IPS DF 19.7 (cell line): ENCODE results near the gene CLMN.

Experiments used
- DNase-seq: peaks from one replicate; pipeline ENCODE4 v3.0.0-alpha.2; 2013; ENCODE audit warnings: low read depth, low spot score

CLMN gene, protein sequence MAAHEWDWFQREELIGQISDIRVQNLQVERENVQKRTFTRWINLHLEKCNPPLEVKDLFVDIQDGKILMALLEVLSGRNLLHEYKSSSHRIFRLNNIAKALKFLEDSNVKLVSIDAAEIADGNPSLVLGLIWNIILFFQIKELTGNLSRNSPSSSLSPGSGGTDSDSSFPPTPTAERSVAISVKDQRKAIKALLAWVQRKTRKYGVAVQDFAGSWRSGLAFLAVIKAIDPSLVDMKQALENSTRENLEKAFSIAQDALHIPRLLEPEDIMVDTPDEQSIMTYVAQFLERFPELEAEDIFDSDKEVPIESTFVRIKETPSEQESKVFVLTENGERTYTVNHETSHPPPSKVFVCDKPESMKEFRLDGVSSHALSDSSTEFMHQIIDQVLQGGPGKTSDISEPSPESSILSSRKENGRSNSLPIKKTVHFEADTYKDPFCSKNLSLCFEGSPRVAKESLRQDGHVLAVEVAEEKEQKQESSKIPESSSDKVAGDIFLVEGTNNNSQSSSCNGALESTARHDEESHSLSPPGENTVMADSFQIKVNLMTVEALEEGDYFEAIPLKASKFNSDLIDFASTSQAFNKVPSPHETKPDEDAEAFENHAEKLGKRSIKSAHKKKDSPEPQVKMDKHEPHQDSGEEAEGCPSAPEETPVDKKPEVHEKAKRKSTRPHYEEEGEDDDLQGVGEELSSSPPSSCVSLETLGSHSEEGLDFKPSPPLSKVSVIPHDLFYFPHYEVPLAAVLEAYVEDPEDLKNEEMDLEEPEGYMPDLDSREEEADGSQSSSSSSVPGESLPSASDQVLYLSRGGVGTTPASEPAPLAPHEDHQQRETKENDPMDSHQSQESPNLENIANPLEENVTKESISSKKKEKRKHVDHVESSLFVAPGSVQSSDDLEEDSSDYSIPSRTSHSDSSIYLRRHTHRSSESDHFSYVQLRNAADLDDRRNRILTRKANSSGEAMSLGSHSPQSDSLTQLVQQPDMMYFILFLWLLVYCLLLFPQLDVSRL

GRCh38 chr14:95319312-95320077 is at the start of gene CLMN:
CLMN (minus strand) TSS chr14:95319908; CDS start chr14:95319792, 116 bp downstream.
- no peak for DNase-seq

- DNase-seq, result no peak
Measured at GRCh38 chr14:95365401-95365800, 45.7 kb upstream of the CLMN start.

DNA sequence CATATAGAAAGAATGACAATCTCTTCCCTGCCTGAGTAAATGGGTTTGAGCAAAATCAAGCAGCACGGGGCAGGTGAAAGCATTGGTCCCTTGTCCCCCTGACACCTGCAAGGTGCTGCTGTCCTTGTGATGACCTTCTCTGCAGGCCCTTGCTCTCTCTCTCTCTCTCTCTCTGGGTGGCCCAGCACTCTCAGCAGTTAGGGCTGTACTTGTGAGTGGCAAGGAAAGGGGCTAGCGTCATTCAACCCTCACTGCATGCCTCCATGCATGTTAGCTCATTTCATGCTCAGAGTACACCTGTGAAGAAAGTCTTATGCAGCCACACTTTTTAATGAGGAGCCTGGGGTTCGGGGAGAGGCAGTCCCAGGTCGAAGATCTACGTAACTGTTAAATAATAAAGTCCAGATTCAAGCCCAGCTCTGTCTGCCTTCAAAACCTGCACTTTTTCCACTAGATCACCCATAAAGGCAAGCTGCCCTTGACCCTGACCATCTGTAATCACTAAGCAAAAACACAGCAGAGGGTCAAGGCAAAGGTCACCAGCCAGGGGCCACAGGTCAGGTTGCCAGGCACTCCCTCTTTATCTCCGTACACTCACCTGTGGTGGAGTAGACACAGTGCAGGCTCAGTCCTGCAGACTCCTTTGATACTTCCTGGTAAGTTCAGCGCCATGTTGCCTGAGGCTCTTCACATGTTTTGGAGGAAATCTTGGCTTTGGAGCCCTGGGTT is 44.9 kb upstream of the CLMN start:
- no peak for DNase-seq

GRCh38 chr14:95363468-95363954 is 43.8 kb upstream of the CLMN start:
- DNase-seq, result no peak

GRCh38 chr14:95362138-95362494 is 42.4 kb upstream of the CLMN start:
- DNase-seq, result no peak

DNA sequence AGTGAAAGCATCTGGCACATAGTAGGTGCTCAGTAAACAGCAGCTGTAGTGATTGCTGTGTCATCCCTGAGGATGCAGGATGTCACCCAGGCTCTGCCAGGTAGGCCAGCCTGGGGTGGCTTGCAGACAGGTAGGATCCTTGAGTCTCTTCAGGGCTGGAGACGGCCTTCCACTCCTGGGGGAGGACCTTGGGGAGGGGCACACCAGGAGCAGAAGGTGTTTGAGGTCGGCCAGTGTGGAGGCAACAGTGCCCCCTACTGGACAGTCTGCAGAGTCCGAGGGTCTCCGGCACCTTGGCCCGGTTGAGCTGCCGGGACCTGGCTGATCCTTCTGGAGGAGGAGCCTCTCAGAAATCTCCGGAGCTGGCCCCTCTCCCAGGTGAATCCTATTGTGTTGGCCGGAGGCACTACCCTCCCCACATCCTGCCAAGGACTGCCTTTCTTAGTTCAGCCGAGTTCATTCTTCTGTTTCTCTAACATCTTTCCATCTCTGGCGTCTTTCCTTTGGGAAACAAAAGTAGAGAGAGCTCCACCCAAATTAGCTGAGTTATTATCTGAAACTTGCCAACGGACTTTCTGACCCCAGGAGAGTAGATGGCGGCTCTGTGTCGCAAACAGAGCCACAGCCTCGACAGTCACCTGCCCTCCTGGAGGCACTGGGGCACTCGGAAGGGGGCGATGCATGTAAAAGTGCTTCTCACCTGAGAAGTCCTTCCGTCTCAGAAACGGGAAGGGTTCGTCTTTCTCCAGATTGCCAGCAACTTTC is 41.8 kb upstream of the CLMN start:
- DNase-seq, result peak; percentile 72

DNA sequence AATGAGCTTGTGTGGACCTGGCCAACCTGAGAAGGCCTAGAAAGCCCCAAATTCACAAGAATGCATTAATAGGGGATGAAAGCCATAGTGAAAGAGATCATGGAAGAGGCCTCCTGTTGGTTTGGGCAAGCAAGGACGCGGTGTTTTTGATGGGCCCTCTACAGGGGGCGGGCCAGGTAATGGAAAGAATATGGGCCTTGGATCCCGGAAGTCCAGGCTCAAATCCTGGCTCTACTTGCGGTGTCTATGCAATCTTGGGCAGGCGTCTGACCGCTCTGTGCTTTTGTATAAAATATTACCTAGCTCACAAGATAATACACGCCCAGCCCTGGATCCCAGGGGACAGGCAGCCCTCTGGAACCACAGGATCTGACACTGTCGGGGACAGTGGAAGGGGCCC is 41.1 kb upstream of the CLMN start:
- no peak for DNase-seq

- no peak for DNase-seq
Measured at GRCh38 chr14:95359994-95360826, 40.5 kb upstream of the CLMN start.

GRCh38 chr14:95356245-95356869 is 36.6 kb upstream of the CLMN start:
- DNase-seq, result no peak

- no peak for DNase-seq
Measured at GRCh38 chr14:95355422-95355821, 35.7 kb upstream of the CLMN start.

- no peak for DNase-seq
Measured at GRCh38 chr14:95354834-95355233, 35.1 kb upstream of the CLMN start.

GRCh38 chr14:95353664-95354063 is 34.0 kb upstream of the CLMN start:
- no peak for DNase-seq

GRCh38 chr14:95353007-95353406 is 33.3 kb upstream of the CLMN start:
- DNase-seq, result no peak

DNA sequence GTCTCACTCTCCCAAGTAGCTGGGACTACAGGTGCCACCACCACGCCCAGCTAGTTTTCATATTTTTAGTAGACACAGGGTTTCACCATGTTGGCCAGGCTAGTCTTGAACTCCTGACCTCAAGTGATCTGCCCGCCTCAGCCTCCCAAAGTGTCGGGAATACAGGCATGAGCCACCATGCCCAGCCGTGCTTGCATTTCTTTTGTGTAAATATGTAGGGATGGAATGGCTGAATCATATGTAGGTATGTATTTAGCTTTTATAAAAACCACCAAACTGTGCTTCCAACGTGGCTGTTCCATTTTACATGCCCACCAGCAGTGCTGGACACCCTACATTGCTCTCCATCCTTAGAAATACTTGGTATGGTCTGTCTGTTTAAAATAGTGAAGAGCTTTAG is 32.8 kb upstream of the CLMN start:
- DNase-seq, result no peak

DNA sequence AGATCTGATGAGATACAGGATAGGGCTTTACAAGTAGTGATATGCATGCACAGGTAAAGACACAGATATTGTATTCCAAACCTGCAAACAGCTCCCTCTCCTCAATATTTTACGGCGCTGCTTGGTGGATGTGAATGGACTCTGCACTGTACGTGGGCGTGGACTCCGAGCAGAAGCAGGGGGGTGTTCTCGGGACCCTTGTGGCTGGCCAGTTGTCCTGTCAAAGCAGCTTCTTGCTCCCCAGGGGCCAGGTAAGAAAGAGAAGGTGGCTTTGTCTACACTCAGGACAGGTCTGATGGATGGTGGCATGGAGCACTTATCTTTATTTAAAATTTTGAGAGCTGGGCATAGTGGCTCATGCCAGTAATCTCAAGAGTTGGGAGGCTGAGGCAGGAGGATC is 29.5 kb upstream of the CLMN start:
- DNase-seq, result no peak

- no peak for DNase-seq
Measured at GRCh38 chr14:95348395-95349080, 28.8 kb upstream of the CLMN start.

GRCh38 chr14:95346820-95347219 is 27.1 kb upstream of the CLMN start:
- peak; percentile 70 for DNase-seq

DNA sequence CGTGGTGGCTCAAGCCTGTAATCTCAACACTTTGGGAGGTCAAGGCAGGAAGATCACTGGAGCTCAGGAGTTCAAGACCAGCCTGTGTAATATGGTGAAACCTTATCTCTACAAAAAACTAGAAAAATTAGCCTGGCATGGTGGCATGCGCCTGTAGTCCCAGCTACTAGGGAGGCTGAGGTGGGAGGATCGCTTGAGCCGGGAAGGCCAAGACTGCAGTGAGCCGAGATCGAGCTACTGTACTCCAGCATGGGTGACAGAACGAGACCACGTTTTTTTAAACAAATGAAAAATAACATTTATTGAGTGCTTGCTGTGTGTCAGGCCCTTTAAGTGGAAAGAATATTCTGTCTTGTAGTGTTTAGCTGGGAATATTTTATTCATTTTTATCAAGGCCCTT is 26.6 kb upstream of the CLMN start:
- no peak for DNase-seq
